Stimulated activated effector memory CD8-positive, alpha-beta T cell treated with anti-CD3 and anti-CD28 coated beads, Interleukin-12 subunit alpha, Interleukin-12 subunit beta, amount 100 ng/mL, for 72 hours (primary cell): ENCODE measurements around the gene ZNF750.

Experiments used
- ATAC-seq: fragments of 150-1000 bp; cut with Tn5 transposase; 2 replicates; pipeline ENCODE4 v1.10.0; 2021
- DNase-seq, 2 donors: peaks; one replicate each; pipeline ENCODE4 v3.0.0; 2021 to 2022; ENCODE audit warnings: low spot score in 2 of 2
- H3K27ac Mint-ChIP-seq: one replicate; pipeline ENCODE4 v1.8.0; 2022; ENCODE audit warnings: mild to moderate bottlenecking, mixed read lengths
- H3K36me3 Mint-ChIP-seq: one replicate; pipeline ENCODE4 v1.8.0; 2022; ENCODE audit warnings: mild to moderate bottlenecking, mixed read lengths
- H3K4me1 Mint-ChIP-seq: one replicate; pipeline ENCODE4 v1.8.0; 2022; ENCODE audit warnings: mixed read lengths
- H3K4me3 Mint-ChIP-seq: one replicate; pipeline ENCODE4 v1.8.0; 2022; ENCODE audit warnings: mild to moderate bottlenecking, mixed read lengths
- H3K9me3 Mint-ChIP-seq: one replicate; pipeline ENCODE4 v1.8.0; 2022; ENCODE audit warnings: mixed read lengths

Gene ZNF750

GRCh38 chr17:82866590-82867191, 26.9 kb upstream of the ZNF750 start:
- ATAC-seq (no peak), DNase-seq (no peak)
- Mint-ChIP-seq H3K36me3 (peaks cover 18% of the 10 kb centered on the region), H3K9me3 (no peaks in the 10 kb centered on the region), H3K27ac (no peak overlapping the region), H3K4me3 (peak overlapping the region; percentile 90), H3K4me1 (peaks cover 75% of the 10 kb centered on the region)

- ATAC-seq (no peak), DNase-seq (no peak)
- Mint-ChIP-seq H3K9me3 (no peaks in the 10 kb centered on the region), H3K4me3 (peak overlapping the region; percentile 90), H3K4me1 (peaks cover 82% of the 10 kb centered on the region), H3K27ac (no peak overlapping the region), H3K36me3 (peaks cover 11% of the 10 kb centered on the region)
Measured at GRCh38 chr17:82865774-82866395, 26.1 kb upstream of the ZNF750 start.

- peak overlapping the region; percentile 90 for H3K4me3 Mint-ChIP-seq
Measured at GRCh38 chr17:82865274-82865673, 25.5 kb upstream of the ZNF750 start.

GRCh38 chr17:82864713-82865248, 25.0 kb upstream of the ZNF750 start:
- Mint-ChIP-seq H3K4me1 (peaks cover 82% of the 10 kb centered on the region), H3K36me3 (no peaks in the 10 kb centered on the region), H3K4me3 (peak overlapping the region; percentile 90), H3K9me3 (no peaks in the 10 kb centered on the region), H3K27ac (peak overlapping the region; percentile 96)
- ATAC-seq (no peak), DNase-seq (no peak)

More at GRCh38 chr17:82865274-82865673, 25.5 kb upstream of the ZNF750 start:
- H3K36me3 Mint-ChIP-seq: peaks cover 5% of the 10 kb centered on the region
- no peaks in the 10 kb centered on the region for H3K9me3 Mint-ChIP-seq
- DNase-seq (no peak), ATAC-seq (no peak)
- peak overlapping the region; percentile 96 for H3K27ac Mint-ChIP-seq
- peaks cover 82% of the 10 kb centered on the region for H3K4me1 Mint-ChIP-seq

- Mint-ChIP-seq H3K36me3 (no peaks in the 10 kb centered on the region), H3K9me3 (no peaks in the 10 kb centered on the region), H3K4me3 (peak overlapping the region; percentile 90), H3K4me1 (peaks cover 87% of the 10 kb centered on the region), H3K27ac (peak overlapping the region; percentile 96)
- ATAC-seq (peak; percentile 94), DNase-seq (peak; percentile 66 to 90)
Measured at GRCh38 chr17:82863941-82864712, 24.3 kb upstream of the ZNF750 start.

- H3K27ac Mint-ChIP-seq: peak overlapping the region; percentile 96
Measured at GRCh38 chr17:82863383-82863940, 23.6 kb upstream of the ZNF750 start.

GRCh38 chr17:82862737-82863382, 23.0 kb upstream of the ZNF750 start:
- H3K27ac Mint-ChIP-seq: peak overlapping the region; percentile 96
- H3K9me3 Mint-ChIP-seq: no peaks in the 10 kb centered on the region
- ATAC-seq: no peak
- H3K4me3 Mint-ChIP-seq: peak overlapping the region; percentile 90
- peaks cover 90% of the 10 kb centered on the region for H3K4me1 Mint-ChIP-seq
- no peak for DNase-seq
- H3K36me3 Mint-ChIP-seq: no peaks in the 10 kb centered on the region

More at GRCh38 chr17:82863383-82863940, 23.6 kb upstream of the ZNF750 start:
- Mint-ChIP-seq H3K9me3 (no peaks in the 10 kb centered on the region), H3K4me3 (peak overlapping the region; percentile 90), H3K36me3 (no peaks in the 10 kb centered on the region), H3K4me1 (peaks cover 89% of the 10 kb centered on the region)
- no peak for DNase-seq
- ATAC-seq: no peak

- ATAC-seq (no peak), DNase-seq (no peak)
- Mint-ChIP-seq H3K36me3 (peaks cover 4% of the 10 kb centered on the region), H3K4me3 (peak overlapping the region; percentile 90), H3K27ac (peak overlapping the region; percentile 96), H3K9me3 (no peaks in the 10 kb centered on the region), H3K4me1 (peaks cover 84% of the 10 kb centered on the region)
Measured at GRCh38 chr17:82862191-82862590, 22.4 kb upstream of the ZNF750 start.

- ATAC-seq: no peak
- DNase-seq: no peak
- peak overlapping the region; percentile 82 for H3K4me3 Mint-ChIP-seq
- H3K4me1 Mint-ChIP-seq: peaks cover 78% of the 10 kb centered on the region
- H3K27ac Mint-ChIP-seq: no peak overlapping the region
- H3K36me3 Mint-ChIP-seq: peaks cover 6% of the 10 kb centered on the region
- H3K9me3 Mint-ChIP-seq: no peaks in the 10 kb centered on the region
Measured at GRCh38 chr17:82861393-82861775, 21.6 kb upstream of the ZNF750 start.

GRCh38 chr17:82860606-82861392, 21.0 kb upstream of the ZNF750 start:
- ATAC-seq (no peak), DNase-seq (no peak)
- peak overlapping the region; percentile 96 for H3K27ac Mint-ChIP-seq
- peaks cover 6% of the 10 kb centered on the region for H3K36me3 Mint-ChIP-seq
- H3K9me3 Mint-ChIP-seq: no peaks in the 10 kb centered on the region
- peak overlapping the region; percentile 82 for H3K4me3 Mint-ChIP-seq
- peaks cover 72% of the 10 kb centered on the region for H3K4me1 Mint-ChIP-seq

- Mint-ChIP-seq H3K36me3 (peaks cover 16% of the 10 kb centered on the region), H3K9me3 (no peaks in the 10 kb centered on the region), H3K4me3 (peak overlapping the region; percentile 82), H3K4me1 (peaks cover 61% of the 10 kb centered on the region), H3K27ac (peak overlapping the region; percentile 96)
- DNase-seq: no peak
- ATAC-seq: peak; percentile 72
Measured at GRCh38 chr17:82859431-82860403, 19.9 kb upstream of the ZNF750 start.

GRCh38 chr17:82858376-82859126, 18.7 kb upstream of the ZNF750 start:
- Mint-ChIP-seq H3K9me3 (no peaks in the 10 kb centered on the region), H3K27ac (peak overlapping the region; percentile 96), H3K36me3 (peaks cover 16% of the 10 kb centered on the region), H3K4me1 (peaks cover 50% of the 10 kb centered on the region), H3K4me3 (peak overlapping the region; percentile 82)
- no peak for DNase-seq
- ATAC-seq: peak; percentile 3

- no peak overlapping the region for H3K27ac Mint-ChIP-seq
- H3K4me1 Mint-ChIP-seq: peaks cover 32% of the 10 kb centered on the region
- DNase-seq (no peak), ATAC-seq (no peak)
- H3K36me3 Mint-ChIP-seq: peaks cover 16% of the 10 kb centered on the region
- H3K4me3 Mint-ChIP-seq: no peak overlapping the region
- no peaks in the 10 kb centered on the region for H3K9me3 Mint-ChIP-seq
Measured at GRCh38 chr17:82856361-82856760, 16.5 kb upstream of the ZNF750 start.
